Liver (tissue), 4 donors: ENCODE results near the gene POU3F2. TPM values are rescaled to one million over a fixed set of nuclear protein-coding genes. Genes with fewer than 3 reads are reported as not detected.

Source experiments
- polyA plus RNA-seq, 2 donors: library from polyadenylated mRNA; stranded (reverse) in 1 of 2; unstranded in 1 of 2; fragments of 200-250 nt in 1 of 2; fragments of >200 nt in 1 of 2; fragmentation: Nextera tagmentation in 1 of 2; extraction: Ambion mirVana in 1 of 2; gene quantifications; one replicate each; pipeline versions ENCODE4 v1.2.1 to v1.2.3, GENCODE V29; 2013 to 2015
- total RNA-seq, 2 donors: library from RNA; depleted of rRNA; stranded (reverse); fragments of >200 nt; gene quantifications; one replicate each; pipeline ENCODE4 v1.2.3, GENCODE V29; 2014
- donor health status: healthy.
- donor health status: healthy.
- donor health status: healthy.

POU3F2 gene
- total and polyA plus RNA-seq, 4 donors: not detected

Other genes starting within 250 kb of the POU3F2 start
- gene FBXL4, start 113.4 kb downstream of the POU3F2 start, total RNA-seq: 10 to 100 TPM; 17.5 to 18.8 TPM
- 10 to 100 TPM in 1 of 2 donors, 1 to 10 TPM in 1; 4.1 to 10.5 TPM for gene FBXL4, start 113.4 kb downstream of the POU3F2 start, polyA plus RNA-seq